GM23338 (cell line): ENCODE measurements around the gene CEP131. TPM values are rescaled to one million over a fixed set of nuclear protein-coding genes. Genes with fewer than 3 reads are reported as not detected.
A peak's percentile ranks its signal among the peaks of the same experiment; 100 is the strongest.

Source experiments
- ATAC-seq: fragments of 200-7000 bp; cut with Tn5 transposase; 3 replicates; pipeline ENCODE4 v1.9.1; 2020
- DNase-seq: peaks from one replicate; pipeline ENCODE4 v3.0.0-alpha.2; 2015; ENCODE audit warnings: low spot score
- H2AFZ ChIP-seq: fragments of 200-600 bp; sonication (generic); 2 replicates; pipeline ENCODE4 v1.8.0; 2016; ENCODE audit warnings: antibody characterized with exemption, mild to moderate bottlenecking, moderate library complexity
- H3F3A ChIP-seq: fragments of 200-600 bp; sonication (generic); replicated peaks from 2 replicates; pipeline ENCODE4 v1.8.0; 2017; ENCODE audit warnings: antibody characterized with exemption, mixed run types, low read depth
- H3K27ac ChIP-seq: fragments of 200-600 bp; sonication (generic); 2 replicates; pipeline ENCODE4 v1.6.1; 2016; ENCODE audit warnings: low read depth
- H3K27me3 ChIP-seq: fragments of 200-600 bp; sonication (generic); 2 replicates; pipeline ENCODE4 v1.8.0; 2016; ENCODE audit warnings: mild to moderate bottlenecking, mixed run types, moderate library complexity; ENCODE audit not compliant: insufficient read depth
- H3K36me3 ChIP-seq: fragments of 200-600 bp; sonication (generic); 2 replicates; pipeline ENCODE4 v1.8.0; 2016; ENCODE audit warnings: mild to moderate bottlenecking; ENCODE audit not compliant: insufficient read depth
- H3K4me1 ChIP-seq: fragments of 200-600 bp; sonication (generic); 2 replicates; pipeline ENCODE4 v1.8.0; 2016; ENCODE audit warnings: mild to moderate bottlenecking, moderate library complexity; ENCODE audit not compliant: insufficient read depth
- H3K4me2 ChIP-seq: fragments of 200-600 bp; sonication (generic); 2 replicates; pipeline ENCODE4 v1.7.1; 2017; ENCODE audit warnings: mixed run types
- H3K4me3 ChIP-seq: fragments of 200-600 bp; sonication (generic); 2 replicates; pipeline ENCODE4 v1.6.1; 2016; ENCODE audit warnings: mixed run types
- H3K79me2 ChIP-seq: fragments of 200-600 bp; sonication (generic); replicated peaks from 2 replicates; pipeline ENCODE4 v1.8.0; 2017; ENCODE audit warnings: mild to moderate bottlenecking; ENCODE audit not compliant: insufficient read depth
- H3K9me2 ChIP-seq: fragments of 200-600 bp; sonication (generic); 2 replicates; pipeline ENCODE4 v1.8.0; 2017; ENCODE audit not compliant: insufficient read depth
- H4K20me1 ChIP-seq: fragments of 200-600 bp; sonication (generic); replicated peaks from 2 replicates; pipeline ENCODE4 v1.8.0; 2017; ENCODE audit warnings: mild to moderate bottlenecking; ENCODE audit not compliant: insufficient read depth
- H3K27ac Mint-ChIP-seq: 2 replicates; pipeline ENCODE4 v1.8.0; 2020; ENCODE audit warnings: inconsistent platforms, mild to moderate bottlenecking, moderate library complexity, mixed read lengths
- H3K27me3 Mint-ChIP-seq: 3 replicates; pipeline ENCODE4 v1.8.0; 2022; ENCODE audit warnings: low read depth, mild to moderate bottlenecking, moderate library complexity, mixed read lengths, inconsistent platforms; ENCODE audit not compliant: insufficient read depth, poor library complexity
- H3K36me3 Mint-ChIP-seq: 3 replicates; pipeline ENCODE4 v1.8.0; 2021; ENCODE audit warnings: low read depth, mild to moderate bottlenecking, inconsistent platforms, moderate library complexity, mixed read lengths
- H3K4me1 Mint-ChIP-seq: 3 replicates; pipeline ENCODE4 v1.8.0; 2020; ENCODE audit warnings: mild to moderate bottlenecking, inconsistent platforms, mixed read lengths
- H3K4me3 Mint-ChIP-seq: 3 replicates; pipeline ENCODE4 v1.8.0; 2021; ENCODE audit warnings: moderate library complexity, mild to moderate bottlenecking, inconsistent platforms, mixed read lengths
- H3K9me3 Mint-ChIP-seq: 3 replicates; pipeline ENCODE4 v1.8.0; 2020; ENCODE audit warnings: moderate library complexity, mild to moderate bottlenecking, inconsistent platforms, mixed read lengths
- CREB1 ChIP-seq: fragments of 250-450 bp; sonication (Bioruptor Pico); IDR thresholded peaks from 2 replicates; pipeline ENCODE4 v1.5.0; 2020; ENCODE audit warnings: low read depth, mild to moderate bottlenecking, moderate library complexity
- CTCF ChIP-seq, 2 experiments: fragments of 200-600 bp in 1 of 2; sonication (generic) in 1 of 2; conservative IDR thresholded peaks; 2 replicates each; pipeline versions ENCODE4 v1.5.1 to v1.6.1; 2016 to 2017; ENCODE audit warnings: antibody characterized with exemption in 2 of 2, low read depth in 2 of 2, mild to moderate bottlenecking in 2 of 2, moderate library complexity in 1 of 2
- EZH2phosphoT487 ChIP-seq: fragments of 200-600 bp; sonication (generic); IDR thresholded peaks from one replicate; pipeline ENCODE4 v1.8.1; 2018; ENCODE audit warnings: antibody characterized with exemption; ENCODE audit not compliant: unreplicated experiment
- NANOG ChIP-seq: IDR thresholded peaks from 2 replicates; pipeline ENCODE4 v1.6.1; 2016; ENCODE audit warnings: antibody characterized with exemption, borderline replicate concordance
- POLR2AphosphoS5 ChIP-seq: IDR thresholded peaks from 2 replicates; pipeline ENCODE4 v1.6.1; 2016; ENCODE audit warnings: antibody characterized with exemption, low read depth
- ZNF331 ChIP-seq: fragments of 250-450 bp; sonication (Bioruptor Pico); IDR thresholded peaks from 2 replicates; pipeline ENCODE4 v1.5.0; 2020; ENCODE audit warnings: low read depth, mild to moderate bottlenecking, moderate library complexity
- ZNF462 ChIP-seq: fragments of 250-450 bp; sonication (Bioruptor Pico); IDR thresholded peaks from 2 replicates; pipeline ENCODE4 v1.5.0; 2020; ENCODE audit warnings: mild to moderate bottlenecking, moderate library complexity
- polyA plus RNA-seq: library from polyadenylated mRNA; unstranded; fragments of >200 nt; fragmentation: Nextera tagmentation; extraction: Ambion mirVana; gene quantifications from 2 replicates; pipeline ENCODE4 v1.2.1, GENCODE V29; 2016
- total RNA-seq: library from RNA; depleted of rRNA; stranded (reverse); fragments of >200 nt; shearing (Covaris generic); gene quantifications from 2 replicates; pipeline ENCODE4 v1.2.3, GENCODE V29; 2014
- TF ChIP-seq, protein P1 (sequence below): IDR thresholded peaks from 2 replicates; pipeline ENCODE4 v1.6.1; 2016; ENCODE audit warnings: antibody characterized with exemption

Gene CEP131
- total and polyA plus RNA-seq, 2 experiments from 2014 or later, result 26.8 to 35.5 TPM

DNA sequence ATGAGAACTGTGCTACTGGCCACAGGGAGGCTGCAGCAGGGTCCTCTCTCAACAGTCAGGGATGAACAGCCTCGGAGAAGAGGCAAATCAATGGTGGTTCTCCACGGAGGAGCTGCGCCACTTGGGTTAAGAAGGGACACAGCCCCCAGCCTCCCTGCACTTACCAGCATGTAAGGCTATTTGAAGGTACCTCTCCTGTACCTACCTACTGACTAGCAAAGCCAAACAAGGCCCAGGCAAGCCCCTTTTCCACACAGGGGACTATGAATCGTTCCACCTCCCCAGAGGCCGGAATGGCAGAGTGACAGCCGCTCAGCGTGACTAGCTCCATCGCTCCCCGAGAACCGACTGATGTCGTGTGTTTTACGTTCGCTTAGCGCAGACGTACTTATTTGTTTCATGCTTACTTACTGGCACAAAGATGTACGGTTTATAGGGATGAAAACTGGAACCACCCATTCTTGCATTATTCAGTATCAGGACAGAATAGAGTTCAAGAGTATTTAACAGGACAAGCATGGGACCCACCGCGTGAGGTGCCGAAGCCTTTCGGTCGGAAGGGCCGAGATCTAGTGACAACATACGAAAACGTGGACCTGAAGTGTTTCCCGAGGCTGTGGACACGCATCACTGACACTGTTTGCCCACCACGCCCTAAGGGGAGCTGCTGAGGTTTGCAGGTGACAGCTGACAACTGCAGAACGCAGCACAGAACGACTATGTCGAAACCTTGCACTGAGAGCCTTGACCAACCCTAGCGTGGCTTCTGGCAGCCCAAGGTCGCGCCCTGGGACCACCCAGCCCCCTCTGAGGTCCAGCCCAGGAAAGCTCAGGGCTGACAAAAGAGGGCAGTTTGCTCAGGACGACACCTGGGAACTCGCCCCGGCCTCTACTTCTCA lies 15.1 kb upstream of the CEP131 start:
- Histone ChIP-seq H3K9me2 (no peaks in the 10 kb centered on the region), H3K4me2 (peak overlapping the region; percentile 92), H3K27me3 (no peaks in the 10 kb centered on the region), H3K4me3 (peak overlapping the region; percentile 96), H3F3A (peaks cover 11% of the 10 kb centered on the region; the same call in 1 of the 2 replicates), H2AFZ (no peak overlapping the region), H3K36me3 (no peaks in the 10 kb centered on the region), H3K4me1 (no peaks in the 10 kb centered on the region; the same call in 1 of the 2 replicates), H4K20me1 (no peaks in the 10 kb centered on the region; the same call in 1 of the 2 replicates), H3K79me2 (peaks cover 17% of the 10 kb centered on the region), H3K27ac (no peak overlapping the region)
- DNase-seq (no peak), ATAC-seq (no peak)
- Mint-ChIP-seq H3K27me3 (peaks cover 13% of the 10 kb centered on the region), H3K4me1 (peaks cover 23% of the 10 kb centered on the region), H3K36me3 (peaks cover 18% of the 10 kb centered on the region), H3K4me3 (peak overlapping the region; percentile 76), H3K9me3 (no peaks in the 10 kb centered on the region; the same call in 2 of the 3 replicates), H3K27ac (no peak overlapping the region)
- no peak for TF ChIP-seq CREB1 (CRISPR knock-in tag)

DNA sequence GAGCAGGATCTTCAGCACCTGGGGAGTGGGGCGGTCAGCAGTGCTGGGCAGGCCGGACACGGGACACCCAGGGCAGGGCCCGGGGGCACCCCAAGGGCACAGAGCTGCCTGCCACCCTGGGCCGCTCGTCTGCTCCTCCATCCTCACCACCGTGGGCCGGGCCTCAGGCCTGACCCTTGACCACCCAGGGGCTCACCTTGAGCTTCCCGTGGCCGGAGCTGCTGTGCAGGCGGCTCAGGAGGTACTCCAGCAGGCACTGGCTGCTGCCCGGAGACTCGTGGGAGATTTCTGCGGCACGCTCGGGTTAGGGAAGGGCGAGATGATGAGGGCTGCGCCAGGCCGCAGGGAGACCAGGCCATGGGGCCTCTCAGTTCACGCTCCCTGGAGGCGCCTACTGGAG lies 14.0 kb upstream of the CEP131 start:
- no peaks in the 10 kb centered on the region for H3K27me3 ChIP-seq
- Mint-ChIP-seq H3K27me3 (peaks cover 8% of the 10 kb centered on the region), H3K36me3 (peaks cover 14% of the 10 kb centered on the region), H3K4me1 (peaks cover 16% of the 10 kb centered on the region), H3K9me3 (no peaks in the 10 kb centered on the region), H3K27ac (no peak overlapping the region), H3K4me3 (no peak overlapping the region; the same call in 2 of the 3 replicates)
- H4K20me1 ChIP-seq, result no peaks in the 10 kb centered on the region; the same call in 1 of the 2 replicates
- H2AFZ ChIP-seq, result no peak overlapping the region
- H3K36me3 ChIP-seq, result no peaks in the 10 kb centered on the region
- H3K9me2 ChIP-seq, result no peaks in the 10 kb centered on the region
- H3K4me2 ChIP-seq, result no peak overlapping the region
- no peak overlapping the region for H3K27ac ChIP-seq
- H3K4me1 ChIP-seq, result no peaks in the 10 kb centered on the region
- H3F3A ChIP-seq, result peaks cover 11% of the 10 kb centered on the region; the same call in 1 of the 2 replicates
- ATAC-seq, result no peak
- H3K4me3 ChIP-seq, result no peak overlapping the region
- peaks cover 17% of the 10 kb centered on the region for H3K79me2 ChIP-seq
- DNase-seq, result no peak
- no peak for TF ChIP-seq CREB1 (CRISPR knock-in tag)
- no peak for TF ChIP-seq CTCF (conservative IDR thresholded peaks at IDR 0.05; ENCODE audit: low read depth in 2 of 2)
- no peak for TF ChIP-seq ZNF462 (CRISPR knock-in tag)
- no peak for TF ChIP-seq NANOG
- TF ChIP-seq POLR2AphosphoS5, result no peak
- TF ChIP-seq EZH2phosphoT487, result no peak
- TF ChIP-seq, protein P1, sequence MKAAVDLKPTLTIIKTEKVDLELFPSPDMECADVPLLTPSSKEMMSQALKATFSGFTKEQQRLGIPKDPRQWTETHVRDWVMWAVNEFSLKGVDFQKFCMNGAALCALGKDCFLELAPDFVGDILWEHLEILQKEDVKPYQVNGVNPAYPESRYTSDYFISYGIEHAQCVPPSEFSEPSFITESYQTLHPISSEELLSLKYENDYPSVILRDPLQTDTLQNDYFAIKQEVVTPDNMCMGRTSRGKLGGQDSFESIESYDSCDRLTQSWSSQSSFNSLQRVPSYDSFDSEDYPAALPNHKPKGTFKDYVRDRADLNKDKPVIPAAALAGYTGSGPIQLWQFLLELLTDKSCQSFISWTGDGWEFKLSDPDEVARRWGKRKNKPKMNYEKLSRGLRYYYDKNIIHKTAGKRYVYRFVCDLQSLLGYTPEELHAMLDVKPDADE, result no peak
- no peak for TF ChIP-seq ZNF331 (CRISPR knock-in tag)
